KMS-11 (cell line): ENCODE measurements around the gene HPDL.

Experiments
- H2AFZ ChIP-seq: fragments of 200-600 bp; sonication (generic); 2 replicates; pipeline ENCODE4 v1.6.1; 2016; ENCODE audit warnings: antibody characterized with exemption, mixed run types, low read depth
- H3K27ac ChIP-seq: fragments of 200-600 bp; sonication (generic); 2 replicates; pipeline ENCODE4 v1.6.1; 2016; ENCODE audit warnings: mild to moderate bottlenecking, mixed run types
- H3K27me3 ChIP-seq: fragments of 200-600 bp; sonication (generic); 2 replicates; pipeline ENCODE4 v1.6.1; 2017; ENCODE audit warnings: mild to moderate bottlenecking, low read depth, mixed run types, moderate library complexity; ENCODE audit not compliant: insufficient read depth
- H3K36me3 ChIP-seq: fragments of 200-600 bp; sonication (generic); 2 replicates; pipeline ENCODE4 v1.6.1; 2017; ENCODE audit warnings: mild to moderate bottlenecking, mixed run types; ENCODE audit not compliant: insufficient read depth
- H3K4me1 ChIP-seq: fragments of 200-600 bp; sonication (generic); 2 replicates; pipeline ENCODE4 v1.6.1; 2016; ENCODE audit warnings: mild to moderate bottlenecking, low read depth, mixed run types; ENCODE audit not compliant: poor library complexity, severe bottlenecking
- H3K4me2 ChIP-seq: fragments of 200-600 bp; sonication (generic); 2 replicates; pipeline ENCODE4 v1.7.0; 2016; ENCODE audit warnings: mild to moderate bottlenecking, mixed run types
- H3K4me3 ChIP-seq: fragments of 200-600 bp; sonication (generic); IDR thresholded peaks from 2 replicates; pipeline ENCODE4 v1.6.1; 2017; ENCODE audit warnings: low read depth, low read length, mixed read lengths; ENCODE audit not compliant: insufficient read depth
- H3K79me2 ChIP-seq: fragments of 200-600 bp; sonication (generic); 2 replicates; pipeline ENCODE4 v1.6.1; 2016; ENCODE audit warnings: low read depth, mixed run types; ENCODE audit not compliant: insufficient read depth
- H3K9ac ChIP-seq: fragments of 200-600 bp; sonication (generic); 2 replicates; pipeline ENCODE4 v1.6.1; 2016; ENCODE audit warnings: mild to moderate bottlenecking, mixed run types
- H4K20me1 ChIP-seq: fragments of 200-600 bp; sonication (generic); 2 replicates; pipeline ENCODE4 v1.6.1; 2016; ENCODE audit warnings: mild to moderate bottlenecking, mixed run types; ENCODE audit not compliant: insufficient read depth
- TF ChIP-seq, protein P1 (sequence below): fragments of 200-600 bp; sonication (generic); conservative IDR thresholded peaks from 2 replicates; pipeline ENCODE4 v1.6.1; 2017; ENCODE audit warnings: low read depth, mild to moderate bottlenecking, antibody characterized with exemption, low read length, moderate library complexity, mixed read lengths

The HPDL gene

GRCh38 chr1:45351508-45351907 lies 24.8 kb downstream of the HPDL start:
- Histone ChIP-seq H3K4me3 (no peak overlapping the region), H3K27me3 (no peaks in the 10 kb centered on the region), H3K9ac (no peak overlapping the region), H3K79me2 (no peaks in the 10 kb centered on the region), H3K4me1 (peaks cover 18% of the 10 kb centered on the region), H3K4me2 (no peak overlapping the region), H2AFZ (no peak overlapping the region), H4K20me1 (no peaks in the 10 kb centered on the region), H3K36me3 (no peaks in the 10 kb centered on the region), H3K27ac (no peak overlapping the region)
- TF ChIP-seq, protein P1, sequence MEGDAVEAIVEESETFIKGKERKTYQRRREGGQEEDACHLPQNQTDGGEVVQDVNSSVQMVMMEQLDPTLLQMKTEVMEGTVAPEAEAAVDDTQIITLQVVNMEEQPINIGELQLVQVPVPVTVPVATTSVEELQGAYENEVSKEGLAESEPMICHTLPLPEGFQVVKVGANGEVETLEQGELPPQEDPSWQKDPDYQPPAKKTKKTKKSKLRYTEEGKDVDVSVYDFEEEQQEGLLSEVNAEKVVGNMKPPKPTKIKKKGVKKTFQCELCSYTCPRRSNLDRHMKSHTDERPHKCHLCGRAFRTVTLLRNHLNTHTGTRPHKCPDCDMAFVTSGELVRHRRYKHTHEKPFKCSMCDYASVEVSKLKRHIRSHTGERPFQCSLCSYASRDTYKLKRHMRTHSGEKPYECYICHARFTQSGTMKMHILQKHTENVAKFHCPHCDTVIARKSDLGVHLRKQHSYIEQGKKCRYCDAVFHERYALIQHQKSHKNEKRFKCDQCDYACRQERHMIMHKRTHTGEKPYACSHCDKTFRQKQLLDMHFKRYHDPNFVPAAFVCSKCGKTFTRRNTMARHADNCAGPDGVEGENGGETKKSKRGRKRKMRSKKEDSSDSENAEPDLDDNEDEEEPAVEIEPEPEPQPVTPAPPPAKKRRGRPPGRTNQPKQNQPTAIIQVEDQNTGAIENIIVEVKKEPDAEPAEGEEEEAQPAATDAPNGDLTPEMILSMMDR, result no peak

GRCh38 chr1:45353685-45354084 lies 27.0 kb downstream of the HPDL start:
- Histone ChIP-seq H3K27ac (no peak overlapping the region), H2AFZ (no peak overlapping the region), H3K27me3 (no peaks in the 10 kb centered on the region), H3K9ac (no peak overlapping the region), H3K4me3 (no peak overlapping the region), H3K4me1 (peaks cover 17% of the 10 kb centered on the region), H3K79me2 (no peaks in the 10 kb centered on the region), H3K36me3 (no peaks in the 10 kb centered on the region), H3K4me2 (no peak overlapping the region), H4K20me1 (no peaks in the 10 kb centered on the region)
- TF ChIP-seq, protein P1, result no peak

GRCh38 chr1:45354838-45355237 lies 28.1 kb downstream of the HPDL start:
- no peak overlapping the region for H3K9ac ChIP-seq
- no peaks in the 10 kb centered on the region for H3K36me3 ChIP-seq
- H3K4me2 ChIP-seq, result no peak overlapping the region
- no peaks in the 10 kb centered on the region for H3K79me2 ChIP-seq
- TF ChIP-seq, protein P1, result no peak
- no peaks in the 10 kb centered on the region for H4K20me1 ChIP-seq
- no peak overlapping the region for H3K4me3 ChIP-seq
- H3K4me1 ChIP-seq, result peaks cover 5% of the 10 kb centered on the region
- H3K27me3 ChIP-seq, result no peaks in the 10 kb centered on the region
- no peak overlapping the region for H3K27ac ChIP-seq
- H2AFZ ChIP-seq, result no peak overlapping the region

GRCh38 chr1:45355683-45356082 lies 29.0 kb downstream of the HPDL start:
- Histone ChIP-seq H3K36me3 (no peaks in the 10 kb centered on the region), H3K4me2 (no peak overlapping the region), H3K4me1 (no peaks in the 10 kb centered on the region), H3K27me3 (no peaks in the 10 kb centered on the region), H3K9ac (no peak overlapping the region), H3K27ac (no peak overlapping the region), H3K79me2 (no peaks in the 10 kb centered on the region), H3K4me3 (no peak overlapping the region), H2AFZ (no peak overlapping the region), H4K20me1 (no peaks in the 10 kb centered on the region)
- TF ChIP-seq, protein P1, result no peak
